ENCODE data around the gene CUBN. TPM values are rescaled to one million over a fixed set of nuclear protein-coding genes. Genes with fewer than 3 reads are reported as not detected.

The CUBN gene
- total RNA-seq, 1 experiment from 2014 or later: 7.8 TPM

- no peak for DNase-seq (ENCODE audit: low read depth, low spot score)
- in situ Hi-C loops (cut with HindIII; ENCODE audit: low pct_unique_long_range_greater_than_20kb, low sequenced_read_pairs): no loop called here
These were observed 15.1 kb upstream of the CUBN start for GRCh38 chr10:17144757-17145156.

GRCh38 chr10:17144032-17144431 lies 14.4 kb upstream of the CUBN start:
- no peak for DNase-seq (ENCODE audit: low read depth, low spot score)
- in situ Hi-C loops (cut with HindIII; ENCODE audit: low pct_unique_long_range_greater_than_20kb, low sequenced_read_pairs): no loop called here

DNA sequence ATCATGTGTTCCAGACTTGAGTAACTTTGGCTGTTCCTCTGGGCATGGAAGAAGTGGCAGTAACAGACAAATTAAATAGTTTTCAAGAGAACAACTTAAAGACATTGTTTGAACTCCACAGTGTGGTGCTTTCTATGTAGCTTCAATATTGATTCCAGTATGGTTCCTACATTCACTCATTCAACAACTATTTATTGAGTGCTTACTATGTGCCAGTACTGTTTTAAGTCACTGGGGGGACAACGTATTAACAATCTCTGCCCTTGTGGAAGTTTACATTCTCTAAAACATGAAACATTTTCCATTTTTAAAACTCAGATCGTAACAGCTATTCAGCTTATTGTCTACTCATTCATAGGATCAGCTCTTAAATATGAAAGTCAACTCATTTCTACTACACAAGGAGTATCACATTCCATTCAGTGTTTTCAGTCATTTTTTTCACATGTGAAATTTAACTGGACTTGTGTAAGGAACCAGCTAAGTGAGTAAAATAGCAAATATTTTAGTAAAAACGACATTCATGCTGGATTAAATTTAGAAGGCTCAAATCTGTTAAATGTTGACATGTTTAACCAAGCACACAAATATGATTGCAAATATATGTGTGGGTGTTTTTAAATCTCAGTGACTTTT lies 13.6 kb upstream of the CUBN start:
- no peak for DNase-seq (ENCODE audit: low read depth, low spot score)
- in situ Hi-C loops (cut with HindIII; ENCODE audit: low pct_unique_long_range_greater_than_20kb, low sequenced_read_pairs): no loop called here

GRCh38 chr10:17141504-17142229 lies 12.1 kb upstream of the CUBN start:
- in situ Hi-C loops (cut with HindIII; ENCODE audit: low pct_unique_long_range_greater_than_20kb, low sequenced_read_pairs): no loop called here

DNA sequence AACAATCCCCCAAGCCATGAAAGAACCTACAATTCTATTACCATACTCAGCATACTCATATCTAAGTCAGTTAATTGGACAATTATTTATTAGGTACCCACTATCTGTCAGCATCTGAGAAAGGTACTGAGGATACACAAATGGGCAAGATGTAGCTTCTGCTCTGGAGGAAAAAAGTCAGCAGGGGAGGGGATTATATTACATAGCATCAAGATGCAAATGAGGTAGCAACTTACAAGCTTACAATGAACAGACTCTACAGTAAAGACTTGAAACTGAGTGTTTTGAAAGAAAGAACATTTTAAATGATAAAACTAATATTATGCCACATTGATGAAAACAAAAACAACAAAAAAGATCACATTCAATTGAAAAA lies 10.8 kb upstream of the CUBN start:
- in situ Hi-C loops (cut with HindIII; ENCODE audit: low pct_unique_long_range_greater_than_20kb, low sequenced_read_pairs): no loop called here
- DNase-seq (ENCODE audit: low read depth, low spot score): no peak

More at GRCh38 chr10:17141504-17142229, 12.1 kb upstream of the CUBN start:
- DNase-seq (ENCODE audit: low read depth, low spot score): no peak

DNA sequence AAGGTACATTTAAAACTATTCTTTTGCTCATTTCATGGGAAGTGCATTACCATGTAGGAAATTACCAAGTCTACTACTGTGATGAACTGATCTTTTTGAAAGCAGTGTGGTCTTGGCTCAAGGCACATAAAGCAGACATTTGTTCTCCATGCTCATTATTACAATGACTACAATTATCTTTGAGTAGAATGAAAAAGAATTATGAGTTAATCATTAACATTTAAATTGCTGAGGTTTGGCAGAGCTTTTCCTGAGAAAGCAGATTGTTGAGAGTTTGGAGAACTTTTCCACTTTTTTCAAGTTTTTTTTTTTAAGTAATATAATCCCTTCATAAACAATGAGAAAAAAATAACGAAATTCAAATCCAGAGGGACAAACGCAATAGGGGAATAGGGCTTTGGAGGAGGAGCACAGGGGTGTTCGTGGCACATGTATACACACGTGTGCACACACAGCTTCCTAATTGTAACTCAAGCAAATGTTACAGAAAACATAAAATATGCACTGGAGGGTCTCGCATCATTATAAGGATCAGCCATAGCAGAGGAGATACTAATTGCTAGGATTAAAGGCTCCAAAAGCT lies 8.9 kb upstream of the CUBN start:
- in situ Hi-C loops (cut with HindIII; ENCODE audit: low pct_unique_long_range_greater_than_20kb, low sequenced_read_pairs): no loop called here
- no peak for DNase-seq (ENCODE audit: low read depth, low spot score)

GRCh38 chr10:17134737-17135260 lies 5.2 kb upstream of the CUBN start:
- DNase-seq (ENCODE audit: low read depth, low spot score): no peak
- in situ Hi-C loops (cut with HindIII; ENCODE audit: low pct_unique_long_range_greater_than_20kb, low sequenced_read_pairs): no loop called here

GRCh38 chr10:17134282-17134681 lies 4.7 kb upstream of the CUBN start:
- in situ Hi-C loops (cut with HindIII; ENCODE audit: low pct_unique_long_range_greater_than_20kb, low sequenced_read_pairs): no loop called here
- no peak for DNase-seq (ENCODE audit: low read depth, low spot score)

GRCh38 chr10:17128261-17128660 lies 1.4 kb downstream of the CUBN start:
- in situ Hi-C loops (cut with HindIII; ENCODE audit: low pct_unique_long_range_greater_than_20kb, low sequenced_read_pairs): no loop called here
- peak; percentile 91 for DNase-seq (ENCODE audit: low read depth, low spot score)

DNA sequence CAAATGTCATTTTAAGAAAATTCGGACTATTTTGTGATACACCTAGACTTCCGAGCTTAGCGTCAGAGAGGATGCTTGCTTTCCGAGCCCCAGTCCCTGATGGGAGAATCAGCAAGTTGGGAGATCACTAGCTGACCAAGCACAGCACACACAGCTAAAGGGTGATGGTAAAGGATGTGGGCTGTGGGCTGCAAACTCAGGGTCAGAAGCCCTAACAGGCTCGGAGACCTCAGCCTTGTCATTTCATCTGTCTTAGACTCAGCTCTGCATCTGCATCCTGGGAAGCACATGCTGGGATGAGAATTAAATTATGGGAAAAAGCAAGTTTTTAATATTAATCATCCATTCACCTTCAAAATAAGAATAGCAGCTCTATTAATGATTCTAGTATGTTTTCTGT lies 3.3 kb downstream of the CUBN start:
- in situ Hi-C loops (cut with HindIII; ENCODE audit: low pct_unique_long_range_greater_than_20kb, low sequenced_read_pairs): no loop called here
- DNase-seq (ENCODE audit: low read depth, low spot score): no peak

- in situ Hi-C loops (cut with HindIII; ENCODE audit: low pct_unique_long_range_greater_than_20kb, low sequenced_read_pairs): no loop called here
- DNase-seq (ENCODE audit: low read depth, low spot score): peak; percentile 30
These were observed 4.3 kb downstream of the CUBN start for GRCh38 chr10:17125206-17125893.

GRCh38 chr10:17123961-17124360 lies 5.7 kb downstream of the CUBN start:
- in situ Hi-C loops (cut with HindIII; ENCODE audit: low pct_unique_long_range_greater_than_20kb, low sequenced_read_pairs): no loop called here
- DNase-seq (ENCODE audit: low read depth, low spot score): peak; percentile 10

GRCh38 chr10:17122726-17123661 lies 6.6 kb downstream of the CUBN start:
- peak; percentile 30 for DNase-seq (ENCODE audit: low read depth, low spot score)
- in situ Hi-C loops (cut with HindIII; ENCODE audit: low pct_unique_long_range_greater_than_20kb, low sequenced_read_pairs): no loop called here

DNA sequence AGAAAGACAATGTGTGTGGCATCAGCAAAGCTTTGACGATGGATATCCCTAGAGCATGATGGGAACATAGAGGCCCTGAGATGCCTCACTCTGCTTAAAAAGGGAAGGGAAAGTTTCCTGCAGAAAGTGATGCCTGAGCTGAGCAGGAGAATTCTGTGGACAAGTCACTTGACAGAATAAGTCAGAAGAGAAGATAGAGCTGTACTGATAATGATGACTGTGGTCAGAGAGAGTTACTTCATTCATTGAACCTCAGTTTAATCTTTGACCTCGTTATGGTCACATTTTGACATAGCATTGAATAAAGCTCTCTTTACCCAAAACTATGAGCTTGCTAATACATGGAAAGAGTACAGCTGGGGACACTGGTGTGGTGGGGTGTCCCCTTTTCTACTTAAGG lies 7.6 kb downstream of the CUBN start:
- no peak for DNase-seq (ENCODE audit: low read depth, low spot score)
- in situ Hi-C loops (cut with HindIII; ENCODE audit: low pct_unique_long_range_greater_than_20kb, low sequenced_read_pairs): no loop called here

DNA sequence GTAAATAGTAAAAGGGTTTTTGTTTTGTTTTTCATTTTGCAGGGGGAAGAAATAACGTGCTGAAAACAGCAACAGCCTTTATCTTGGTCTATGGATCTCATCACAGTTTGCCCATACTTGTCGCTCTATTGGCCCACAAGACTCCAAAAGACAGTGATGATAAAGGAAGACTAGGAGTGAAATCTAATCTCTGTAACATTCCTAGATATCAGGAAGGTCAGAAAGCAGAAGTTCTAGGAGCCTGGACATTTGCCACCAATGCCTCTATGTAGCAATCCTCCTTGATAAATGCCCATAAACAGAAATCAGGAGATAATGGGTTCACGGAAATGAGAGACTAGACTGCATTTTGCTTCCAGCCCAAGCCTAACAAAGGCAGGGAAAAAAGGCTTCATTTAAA lies 8.9 kb downstream of the CUBN start:
- in situ Hi-C loops (cut with HindIII; ENCODE audit: low pct_unique_long_range_greater_than_20kb, low sequenced_read_pairs): no loop called here

GRCh38 chr10:17119845-17120244 lies 9.8 kb downstream of the CUBN start:
- in situ Hi-C loops (cut with HindIII; ENCODE audit: low pct_unique_long_range_greater_than_20kb, low sequenced_read_pairs): no loop called here

More for the DNA sequence above, 8.9 kb downstream of the CUBN start:
- no peak for DNase-seq (ENCODE audit: low read depth, low spot score)

DNA sequence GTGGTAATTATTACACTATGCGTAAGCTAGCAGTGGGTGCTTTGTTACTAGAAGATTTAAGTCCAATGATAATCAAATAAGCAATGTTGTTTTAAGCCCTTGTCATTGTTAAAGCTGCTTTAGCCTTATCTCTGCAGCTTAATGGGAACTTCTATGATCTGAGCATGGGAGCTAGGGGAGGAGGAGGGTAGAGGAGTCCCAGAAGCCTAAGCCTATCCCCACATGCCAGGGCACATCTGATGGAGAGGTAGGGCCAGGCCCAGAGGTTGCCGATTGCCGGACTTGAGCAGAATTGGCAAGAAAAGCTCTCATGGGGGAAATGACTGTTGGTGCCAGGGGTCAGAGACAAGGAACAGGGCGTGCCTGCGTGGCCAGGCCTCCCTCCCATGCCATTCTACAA lies 13.4 kb downstream of the CUBN start:
- no peak for DNase-seq (ENCODE audit: low read depth, low spot score)
- in situ Hi-C loops (cut with HindIII; ENCODE audit: low pct_unique_long_range_greater_than_20kb, low sequenced_read_pairs): no loop called here

More at GRCh38 chr10:17119845-17120244, 9.8 kb downstream of the CUBN start:
- no peak for DNase-seq (ENCODE audit: low read depth, low spot score)

Data from SK-MEL-5 (cell line).